Measurements from ENCODE around the gene SLC2A9.

- TF ChIP-seq CREB1 (IDR thresholded peaks at IDR 0.05; ENCODE audit: low read depth), result no peak
- no peak for TF ChIP-seq EP300 (IDR thresholded peaks at IDR 0.05; ENCODE audit: borderline replicate concordance)
- no peak for TF ChIP-seq RAD21 (IDR thresholded peaks at IDR 0.05; ENCODE audit: low read depth)
- no peak for TF ChIP-seq TAF1 (IDR thresholded peaks at IDR 0.05; ENCODE audit: low read depth)
- TF ChIP-seq YY1 (IDR thresholded peaks at IDR 0.05; ENCODE audit: low read depth), result no peak
- no peak for TF ChIP-seq MAX (IDR thresholded peaks at IDR 0.05)
Measured at GRCh38 chr4:9937078-9937477, 84.2 kb downstream of the SLC2A9 start.
